Testis (tissue), 2 donors: ENCODE measurements around the gene DAD1.

ENCODE experiments used
- POLR2A ChIP-seq: fragments of 450-650 bp; IDR thresholded peaks from one replicate; pipeline ENCODE4 v1.6.1; 2017; ENCODE audit warnings: antibody characterized with exemption, mild to moderate bottlenecking, moderate library complexity
- TF ChIP-seq, protein P1 (sequence below), 3 experiments: fragments of 450-650 bp in 2 of 3; fragments of 200-600 bp in 1 of 3; sonication (generic) in 1 of 3; IDR thresholded peaks; one replicate each; pipeline ENCODE4 v1.5.1; 2016 to 2019; ENCODE audit warnings: antibody characterized with exemption in 3 of 3, mild to moderate bottlenecking in 2 of 3, moderate library complexity in 1 of 3

DNA sequence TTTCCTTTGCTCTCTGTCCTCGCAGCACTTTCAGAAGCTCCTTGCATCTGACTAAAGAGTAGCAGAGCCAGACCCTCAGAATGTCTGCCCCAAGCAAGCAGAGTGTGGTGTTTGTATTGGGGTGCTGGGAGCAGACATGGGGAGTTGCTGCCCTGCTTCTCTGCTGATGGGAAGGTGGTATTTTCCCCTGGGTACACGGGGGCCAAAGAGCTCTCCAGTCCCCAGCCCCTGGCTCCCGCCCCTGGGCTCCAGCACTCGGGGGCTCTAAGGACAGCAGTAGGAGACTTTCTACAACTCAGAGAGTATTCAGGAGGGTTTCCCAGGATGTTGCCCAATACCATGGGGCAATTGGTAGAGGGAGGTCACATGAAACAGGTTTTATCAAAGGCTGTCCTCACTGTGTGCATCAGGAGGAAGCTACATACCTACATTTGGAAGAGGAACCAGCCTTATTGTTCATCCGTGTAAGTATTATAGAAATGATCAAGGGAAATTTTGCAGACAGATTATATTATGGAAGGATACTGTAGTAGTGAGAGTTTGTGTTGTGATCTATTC is 50.3 kb downstream of the DAD1 start:
- TF ChIP-seq, protein P1, sequence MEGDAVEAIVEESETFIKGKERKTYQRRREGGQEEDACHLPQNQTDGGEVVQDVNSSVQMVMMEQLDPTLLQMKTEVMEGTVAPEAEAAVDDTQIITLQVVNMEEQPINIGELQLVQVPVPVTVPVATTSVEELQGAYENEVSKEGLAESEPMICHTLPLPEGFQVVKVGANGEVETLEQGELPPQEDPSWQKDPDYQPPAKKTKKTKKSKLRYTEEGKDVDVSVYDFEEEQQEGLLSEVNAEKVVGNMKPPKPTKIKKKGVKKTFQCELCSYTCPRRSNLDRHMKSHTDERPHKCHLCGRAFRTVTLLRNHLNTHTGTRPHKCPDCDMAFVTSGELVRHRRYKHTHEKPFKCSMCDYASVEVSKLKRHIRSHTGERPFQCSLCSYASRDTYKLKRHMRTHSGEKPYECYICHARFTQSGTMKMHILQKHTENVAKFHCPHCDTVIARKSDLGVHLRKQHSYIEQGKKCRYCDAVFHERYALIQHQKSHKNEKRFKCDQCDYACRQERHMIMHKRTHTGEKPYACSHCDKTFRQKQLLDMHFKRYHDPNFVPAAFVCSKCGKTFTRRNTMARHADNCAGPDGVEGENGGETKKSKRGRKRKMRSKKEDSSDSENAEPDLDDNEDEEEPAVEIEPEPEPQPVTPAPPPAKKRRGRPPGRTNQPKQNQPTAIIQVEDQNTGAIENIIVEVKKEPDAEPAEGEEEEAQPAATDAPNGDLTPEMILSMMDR (IDR thresholded peaks at IDR 0.05) = no peak
- no peak for TF ChIP-seq POLR2A
